ENCODE results near the gene KHDC1L. TPM values are rescaled to one million over a fixed set of nuclear protein-coding genes. Genes with fewer than 3 reads are reported as not detected.
A peak's percentile ranks its signal among the peaks of the same experiment; 100 is the strongest.
"Not testable (repeated sequence)": the region's sequence is repeated elsewhere in the genome, so short reads cannot be mapped to it uniquely, and the experiment has no call there.

KHDC1L gene, protein sequence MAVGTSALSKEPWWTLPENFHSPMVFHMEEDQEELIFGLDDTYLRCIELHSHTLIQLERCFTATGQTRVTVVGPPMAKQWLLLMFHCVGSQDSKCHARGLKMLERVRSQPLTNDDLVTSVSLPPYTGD
- total RNA-seq, result 1.4 TPM
- polyA plus RNA-seq, result 2.8 TPM
- long read RNA-seq, donor 1, result 0 reads
- long read RNA-seq, donor 2, result 0 reads
- long read RNA-seq, donor 3, partial matches to known transcripts, result 0 of 1 reads
- long read RNA-seq, donor 3, other reads (novel, unspliced or antisense), result 0 of 1 reads
- long read RNA-seq, donor 4, result 0 reads
- long read RNA-seq, donor 5, result 0 reads
- long read RNA-seq, donor 6, partial matches to known transcripts, result 0 of 1 reads
- long read RNA-seq, donor 6, other reads (novel, unspliced or antisense), result 0 of 1 reads
- long read RNA-seq, donor 7, result 0 reads
- long read RNA-seq, donor 8, result 0 reads
- long read RNA-seq, donor 9, result 0 reads
- long read RNA-seq, donor 10, result 0 reads

DNA sequence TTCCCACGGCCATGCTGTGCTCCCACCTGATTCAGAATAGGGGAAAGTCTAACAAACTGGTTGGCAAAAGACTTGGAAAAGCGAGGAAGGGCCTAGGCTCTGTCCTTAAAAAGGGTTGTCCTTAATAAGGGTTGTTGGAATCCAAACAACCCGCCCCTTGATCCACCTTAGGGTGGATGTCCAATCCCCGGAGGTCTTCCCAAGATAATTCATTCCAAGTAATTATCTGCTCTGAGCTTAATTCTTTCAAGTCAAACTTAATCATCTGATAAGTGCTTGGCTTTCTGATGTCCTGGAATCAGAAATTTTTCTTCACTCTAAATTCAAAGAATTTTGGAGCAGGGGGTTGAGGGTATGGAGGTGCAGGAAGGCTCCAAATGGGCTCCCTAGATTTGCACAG, at the start of gene KHDC1L:
Gene KHDC1L, minus strand, starts transcription at position 101 of the 400 bp plus-strand sequence. Its CDS starts 88 bp downstream, at position 13.
- DNase-seq (ENCODE audit: low read depth in 6 of 9, low spot score in 9 of 9), result no peak
- no peaks in the 10 kb centered on the region for H3K4me1 ChIP-seq (ENCODE audit: control insufficient read depth in 2 of 2, insufficient read depth in 2 of 2, low read length in 2 of 2)
- 83% methylated on average over 4 of the region's 4 CpGs for WGBS
- no peak within 1 kb of the TSS for H3K27ac ChIP-seq (ENCODE audit: low read depth in 1 of 2, low read length in 1 of 2)
- no peaks in the 10 kb centered on the region for H3K27me3 ChIP-seq (ENCODE audit: control insufficient read depth in 2 of 2, insufficient read depth in 1 of 2, low read length in 1 of 2)
- H3K36me3 ChIP-seq (ENCODE audit: control insufficient read depth in 2 of 2, insufficient read depth in 2 of 2, low read length in 1 of 2), result no peaks in the 10 kb centered on the region
- H3K4me3 ChIP-seq (ENCODE audit: low read length in 2 of 2), result no peak within 1 kb of the TSS
- H3K9me3 ChIP-seq (ENCODE audit: control insufficient read depth in 2 of 2, insufficient read depth in 1 of 2, low read length in 1 of 2), result no peaks in the 10 kb centered on the region

- DNase-seq (ENCODE audit: low read depth in 6 of 9, low spot score in 9 of 9); H3K4me1 ChIP-seq (ENCODE audit: control insufficient read depth in 2 of 2, insufficient read depth in 2 of 2, low read length in 2 of 2); H3K27ac ChIP-seq (ENCODE audit: low read depth in 1 of 2, low read length in 1 of 2); H3K27me3 ChIP-seq (ENCODE audit: control insufficient read depth in 2 of 2, insufficient read depth in 1 of 2, low read length in 1 of 2); H3K4me3 ChIP-seq (ENCODE audit: low read length in 2 of 2); H3K9me3 ChIP-seq (ENCODE audit: control insufficient read depth in 2 of 2, insufficient read depth in 1 of 2, low read length in 1 of 2): not testable (repeated sequence)
- H3K36me3 ChIP-seq (ENCODE audit: control insufficient read depth in 2 of 2, insufficient read depth in 2 of 2, low read length in 1 of 2), result peaks cover 11 to 12% of the 10 kb centered on the region in 2 donors
- 98% methylated on average over 13 of the region's 13 CpGs for WGBS
Measured at GRCh38 chr6:73269296-73269695, 44.0 kb upstream of the KHDC1L start.

- not testable (repeated sequence) for H3K9me3 ChIP-seq (ENCODE audit: control insufficient read depth in 2 of 2, insufficient read depth in 1 of 2, low read length in 1 of 2); H3K4me1 ChIP-seq (ENCODE audit: control insufficient read depth in 2 of 2, insufficient read depth in 2 of 2, low read length in 2 of 2); DNase-seq (ENCODE audit: low read depth in 6 of 9, low spot score in 9 of 9); H3K27me3 ChIP-seq (ENCODE audit: control insufficient read depth in 2 of 2, insufficient read depth in 1 of 2, low read length in 1 of 2); H3K27ac ChIP-seq (ENCODE audit: low read depth in 1 of 2, low read length in 1 of 2); H3K4me3 ChIP-seq (ENCODE audit: low read length in 2 of 2)
- 95% methylated on average over 26 of the region's 27 CpGs for WGBS
- peaks cover 8 to 11% of the 10 kb centered on the region in 2 donors for H3K36me3 ChIP-seq (ENCODE audit: control insufficient read depth in 2 of 2, insufficient read depth in 2 of 2, low read length in 1 of 2)
Measured at GRCh38 chr6:73268896-73269295, 43.6 kb upstream of the KHDC1L start.

- Histone ChIP-seq H3K9me3 (ENCODE audit: control insufficient read depth in 2 of 2, insufficient read depth in 1 of 2, low read length in 1 of 2) (peaks cover 0 to 3% of the 10 kb centered on the region in 2 donors), H3K27me3 (ENCODE audit: control insufficient read depth in 2 of 2, insufficient read depth in 1 of 2, low read length in 1 of 2) (no peaks in the 10 kb centered on the region), H3K27ac (ENCODE audit: low read depth in 1 of 2, low read length in 1 of 2) (peak overlapping the region; percentile 10 to 73), H3K36me3 (ENCODE audit: control insufficient read depth in 2 of 2, insufficient read depth in 2 of 2, low read length in 1 of 2) (no peaks in the 10 kb centered on the region), H3K4me1 (ENCODE audit: control insufficient read depth in 2 of 2, insufficient read depth in 2 of 2, low read length in 2 of 2) (peaks cover 6 to 17% of the 10 kb centered on the region in 2 donors), H3K4me3 (ENCODE audit: low read length in 2 of 2) (no peak overlapping the region)
- peak in 2 of 9 donors; percentile 4 to 20 for DNase-seq (ENCODE audit: low read depth in 6 of 9, low spot score in 9 of 9)
- WGBS, result 90% methylated on average over 3 of the region's 3 CpGs
Measured at GRCh38 chr6:73264446-73264845, 39.1 kb upstream of the KHDC1L start.

- Histone ChIP-seq H3K27me3 (ENCODE audit: control insufficient read depth in 2 of 2, insufficient read depth in 1 of 2, low read length in 1 of 2) (no peaks in the 10 kb centered on the region), H3K9me3 (ENCODE audit: control insufficient read depth in 2 of 2, insufficient read depth in 1 of 2, low read length in 1 of 2) (peaks cover 0 to under 1% of the 10 kb centered on the region in 2 donors), H3K4me1 (ENCODE audit: control insufficient read depth in 2 of 2, insufficient read depth in 2 of 2, low read length in 2 of 2) (peaks cover 6 to 17% of the 10 kb centered on the region in 2 donors), H3K4me3 (ENCODE audit: low read length in 2 of 2) (peak overlapping the region; percentile 70 to 86), H3K36me3 (ENCODE audit: control insufficient read depth in 2 of 2, insufficient read depth in 2 of 2, low read length in 1 of 2) (no peaks in the 10 kb centered on the region), H3K27ac (ENCODE audit: low read depth in 1 of 2, low read length in 1 of 2) (peak overlapping the region in 1 of 2 donors; percentile 90)
- DNase-seq (ENCODE audit: low read depth in 6 of 9, low spot score in 9 of 9), result no peak
- 29% methylated on average over 7 of the region's 7 CpGs for WGBS
Measured at GRCh38 chr6:73263570-73263909, 38.2 kb upstream of the KHDC1L start.

DNA sequence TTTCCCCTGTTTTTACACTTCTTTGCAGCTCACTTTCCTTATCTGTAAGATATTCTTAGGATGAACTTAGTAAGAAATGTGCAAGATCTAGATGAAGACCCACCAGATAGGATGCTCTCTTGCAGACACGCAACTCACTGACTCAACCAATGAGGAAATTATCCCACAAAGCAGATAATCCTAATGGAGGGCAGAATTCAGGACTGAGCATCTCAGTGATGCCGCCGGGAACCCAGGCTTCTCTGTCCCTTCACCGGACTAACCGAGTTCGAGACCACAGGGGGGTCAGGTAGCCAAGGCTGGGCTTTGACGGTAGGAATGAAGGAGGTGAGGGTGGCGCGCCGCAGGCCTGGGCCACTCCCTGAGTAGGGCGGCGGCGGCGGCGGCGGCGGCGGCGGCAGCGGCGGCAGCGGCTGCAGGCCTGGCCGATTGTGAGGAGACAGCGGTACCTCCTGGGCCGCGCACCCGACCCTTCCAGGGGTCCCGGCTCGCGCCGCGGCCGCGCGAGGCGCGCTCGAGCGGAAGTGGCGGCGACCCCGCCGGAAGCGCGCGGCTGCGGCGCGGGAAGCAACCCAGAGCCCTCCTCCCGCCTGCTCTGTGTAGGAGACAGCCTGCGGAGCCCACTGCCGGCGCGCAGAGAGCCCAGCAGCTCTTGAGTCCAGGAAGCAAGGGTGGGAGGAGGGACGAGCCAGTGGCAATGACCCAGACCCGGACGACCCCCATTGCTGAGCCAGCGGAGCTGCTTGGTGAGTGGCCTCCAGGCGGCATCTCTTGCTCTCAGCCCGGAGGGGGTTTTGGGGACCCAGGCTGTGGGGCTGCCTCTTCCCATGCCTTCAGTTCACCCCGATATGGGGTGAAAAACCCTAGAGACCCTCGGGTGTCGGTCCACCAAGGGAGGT, 37.6 kb upstream of the KHDC1L start, which contains the start of gene KHDC1:
Gene KHDC1, minus strand, starts transcription at position 526 of the 899 bp plus-strand sequence. CDS start 20,679 bp downstream, outside the sequence.
- Histone ChIP-seq H3K9me3 (ENCODE audit: control insufficient read depth in 2 of 2, insufficient read depth in 1 of 2, low read length in 1 of 2) (no peaks in the 10 kb centered on the region), H3K27me3 (ENCODE audit: control insufficient read depth in 2 of 2, insufficient read depth in 1 of 2, low read length in 1 of 2) (no peaks in the 10 kb centered on the region), H3K4me1 (ENCODE audit: control insufficient read depth in 2 of 2, insufficient read depth in 2 of 2, low read length in 2 of 2) (peaks cover 6 to 17% of the 10 kb centered on the region in 2 donors), H3K36me3 (ENCODE audit: control insufficient read depth in 2 of 2, insufficient read depth in 2 of 2, low read length in 1 of 2) (no peaks in the 10 kb centered on the region), H3K27ac (ENCODE audit: low read depth in 1 of 2, low read length in 1 of 2) (peak within 1 kb of the TSS; percentile 44 to 90), H3K4me3 (ENCODE audit: low read length in 2 of 2) (peak within 1 kb of the TSS; percentile 70 to 86)
- peak; percentile 34 to 85 (median 60) for DNase-seq (ENCODE audit: low read depth in 6 of 9, low spot score in 9 of 9)
- WGBS, result 1% methylated on average over 63 of the region's 63 CpGs

GRCh38 chr6:73258721-73259120, 33.4 kb upstream of the KHDC1L start:
- H3K4me3 ChIP-seq (ENCODE audit: low read length in 2 of 2), result no peak overlapping the region
- H3K27me3 ChIP-seq (ENCODE audit: control insufficient read depth in 2 of 2, insufficient read depth in 1 of 2, low read length in 1 of 2), result no peaks in the 10 kb centered on the region
- H3K9me3 ChIP-seq (ENCODE audit: control insufficient read depth in 2 of 2, insufficient read depth in 1 of 2, low read length in 1 of 2), result no peaks in the 10 kb centered on the region
- no peak for DNase-seq (ENCODE audit: low read depth in 6 of 9, low spot score in 9 of 9)
- H3K27ac ChIP-seq (ENCODE audit: low read depth in 1 of 2, low read length in 1 of 2), result no peak overlapping the region
- peaks cover 3 to 6% of the 10 kb centered on the region in 2 donors for H3K4me1 ChIP-seq (ENCODE audit: control insufficient read depth in 2 of 2, insufficient read depth in 2 of 2, low read length in 2 of 2)
- 100% methylated on average over 1 of the region's 1 CpG for WGBS
- H3K36me3 ChIP-seq (ENCODE audit: control insufficient read depth in 2 of 2, insufficient read depth in 2 of 2, low read length in 1 of 2), result no peaks in the 10 kb centered on the region

- H3K4me1 ChIP-seq (ENCODE audit: control insufficient read depth in 2 of 2, insufficient read depth in 2 of 2, low read length in 2 of 2); DNase-seq (ENCODE audit: low read depth in 6 of 9, low spot score in 9 of 9); H3K27ac ChIP-seq (ENCODE audit: low read depth in 1 of 2, low read length in 1 of 2); H3K4me3 ChIP-seq (ENCODE audit: low read length in 2 of 2); H3K9me3 ChIP-seq (ENCODE audit: control insufficient read depth in 2 of 2, insufficient read depth in 1 of 2, low read length in 1 of 2); H3K36me3 ChIP-seq (ENCODE audit: control insufficient read depth in 2 of 2, insufficient read depth in 2 of 2, low read length in 1 of 2); H3K27me3 ChIP-seq (ENCODE audit: control insufficient read depth in 2 of 2, insufficient read depth in 1 of 2, low read length in 1 of 2): not testable (repeated sequence)
- 97% methylated on average over 5 of the region's 5 CpGs for WGBS
Measured at GRCh38 chr6:73254323-73254722, 29.0 kb upstream of the KHDC1L start.

DNA sequence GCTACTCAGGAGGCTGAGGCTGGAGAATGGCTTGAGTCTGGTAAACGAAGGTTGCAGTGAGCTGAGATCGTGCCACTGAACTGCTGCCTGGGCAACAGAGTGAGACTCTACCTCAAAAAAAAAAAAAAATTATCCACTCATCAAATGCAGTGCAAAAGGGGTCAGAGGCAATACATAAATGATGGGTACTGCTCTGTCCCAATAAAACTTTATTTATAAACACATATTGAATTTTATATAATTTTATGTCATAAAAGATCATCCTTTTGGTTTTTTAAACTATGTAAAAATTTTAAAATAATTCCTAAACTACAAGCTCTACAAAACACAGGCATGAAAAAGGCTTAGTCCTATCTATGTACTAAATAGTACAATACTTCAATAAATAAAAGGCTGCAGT, 27.4 kb upstream of the KHDC1L start:
- H3K4me1 ChIP-seq (ENCODE audit: control insufficient read depth in 2 of 2, insufficient read depth in 2 of 2, low read length in 2 of 2), result no peaks in the 10 kb centered on the region
- H3K36me3 ChIP-seq (ENCODE audit: control insufficient read depth in 2 of 2, insufficient read depth in 2 of 2, low read length in 1 of 2), result no peaks in the 10 kb centered on the region
- no peak overlapping the region for H3K4me3 ChIP-seq (ENCODE audit: low read length in 2 of 2)
- WGBS, result 100% methylated on average over 2 of the region's 2 CpGs
- DNase-seq (ENCODE audit: low read depth in 6 of 9, low spot score in 9 of 9), result no peak
- no peaks in the 10 kb centered on the region for H3K27me3 ChIP-seq (ENCODE audit: control insufficient read depth in 2 of 2, insufficient read depth in 1 of 2, low read length in 1 of 2)
- H3K9me3 ChIP-seq (ENCODE audit: control insufficient read depth in 2 of 2, insufficient read depth in 1 of 2, low read length in 1 of 2), result no peaks in the 10 kb centered on the region
- H3K27ac ChIP-seq (ENCODE audit: low read depth in 1 of 2, low read length in 1 of 2), result no peak overlapping the region

Data from thymus (tissue), 14 donors.